HG02840 (cell line): Measurements from ENCODE around the gene UBE2R2.

Experiments
- ATAC-seq: cut with Tn5 transposase; IDR thresholded peaks from one replicate; pipeline ENCODE4 v1.9.1; 2021; ENCODE audit warnings: mild to moderate bottlenecking, moderate library complexity, moderate number of reproducible peaks; ENCODE audit not compliant: unreplicated experiment, low FRiP score

The UBE2R2 gene

GRCh38 chr9:33878691-33879366, 61.9 kb downstream of the UBE2R2 start:
- ATAC-seq = no peak

GRCh38 chr9:33880211-33881089, 63.5 kb downstream of the UBE2R2 start:
- ATAC-seq = no peak

GRCh38 chr9:33881635-33882034, 64.7 kb downstream of the UBE2R2 start:
- no peak for ATAC-seq

GRCh38 chr9:33884856-33885701, 68.1 kb downstream of the UBE2R2 start:
- ATAC-seq = no peak

- ATAC-seq = no peak
Observed at GRCh38 chr9:33885948-33886347, 69.0 kb downstream of the UBE2R2 start.

GRCh38 chr9:33893861-33894260, 76.9 kb downstream of the UBE2R2 start:
- ATAC-seq = no peak

- ATAC-seq = no peak
Observed at GRCh38 chr9:33894316-33894715, 77.4 kb downstream of the UBE2R2 start.

- no peak for ATAC-seq
Observed at GRCh38 chr9:33903157-33903780, 86.3 kb downstream of the UBE2R2 start.

- no peak for ATAC-seq
Observed at GRCh38 chr9:33905137-33905536, 88.2 kb downstream of the UBE2R2 start.

GRCh38 chr9:33906769-33907168, 89.8 kb downstream of the UBE2R2 start:
- no peak for ATAC-seq

GRCh38 chr9:33907347-33907746, 90.4 kb downstream of the UBE2R2 start:
- ATAC-seq = no peak

GRCh38 chr9:33908114-33908513, 91.2 kb downstream of the UBE2R2 start:
- ATAC-seq = no peak

GRCh38 chr9:33908749-33909148, 91.8 kb downstream of the UBE2R2 start:
- ATAC-seq = no peak

GRCh38 chr9:33913541-33913940, 96.6 kb downstream of the UBE2R2 start:
- no peak for ATAC-seq

GRCh38 chr9:33914887-33915628, 98.1 kb downstream of the UBE2R2 start:
- no peak for ATAC-seq

- no peak for ATAC-seq
Observed at GRCh38 chr9:33917036-33917435, 100.1 kb downstream of the UBE2R2 start.

GRCh38 chr9:33919276-33919897, 102.4 kb downstream of the UBE2R2 start:
- no peak for ATAC-seq

GRCh38 chr9:33921967-33922895, 105.3 kb downstream of the UBE2R2 start:
- no peak for ATAC-seq
